ENCODE measurements around the gene SPATA22.
"Not testable (repeated sequence)": the region's sequence is repeated elsewhere in the genome, so short reads cannot be mapped to it uniquely, and the experiment has no call there.

The SPATA22 gene

GRCh38 chr17:3475251-3475685 is 3.6 kb upstream of the SPATA22 start:
- DNase-seq (ENCODE audit: low read depth, low spot score) = no peak
- H3K27ac ChIP-seq = no peak overlapping the region

GRCh38 chr17:3474212-3474611 is 2.6 kb upstream of the SPATA22 start:
- no peak for DNase-seq (ENCODE audit: low read depth, low spot score)
- H3K27ac ChIP-seq = no peak overlapping the region

- no peak overlapping the region for H3K27ac ChIP-seq
- no peak for DNase-seq (ENCODE audit: low read depth, low spot score)
Measured at GRCh38 chr17:3472137-3472536, 518 bp upstream of the SPATA22 start.

- H3K27ac ChIP-seq = no peak overlapping the region
- DNase-seq (ENCODE audit: low read depth, low spot score) = no peak
Measured at GRCh38 chr17:3469529-3469928, 2.1 kb downstream of the SPATA22 start.

GRCh38 chr17:3466355-3466754 is 5.3 kb downstream of the SPATA22 start:
- not testable (repeated sequence) for DNase-seq (ENCODE audit: low read depth, low spot score); H3K27ac ChIP-seq

- H3K27ac ChIP-seq = no peak overlapping the region
- no peak for DNase-seq (ENCODE audit: low read depth, low spot score)
Measured at GRCh38 chr17:3448059-3448665, 23.5 kb downstream of the SPATA22 start.

- DNase-seq (ENCODE audit: low read depth, low spot score) = no peak
- no peak overlapping the region for H3K27ac ChIP-seq
Measured at GRCh38 chr17:3447625-3448024, 24.0 kb downstream of the SPATA22 start.

- no peak for DNase-seq (ENCODE audit: low read depth, low spot score)
- H3K27ac ChIP-seq = no peak overlapping the region
Measured at GRCh38 chr17:3440451-3440850, 31.2 kb downstream of the SPATA22 start.

GRCh38 chr17:3438368-3438767 is 33.3 kb downstream of the SPATA22 start:
- H3K27ac ChIP-seq = no peak overlapping the region
- DNase-seq (ENCODE audit: low read depth, low spot score) = no peak

- H3K27ac ChIP-seq = no peak within 1 kb of the TSS
- DNase-seq (ENCODE audit: low read depth, low spot score) = no peak
Measured at GRCh38 chr17:3433741-3434140, 37.9 kb downstream of the SPATA22 start, which contains the start of gene OR1E2. OR1E2 (minus strand) TSS chr17:3433841; CDS start chr17:3433841, 0 bp downstream.

GRCh38 chr17:3433215-3433614 is 38.4 kb downstream of the SPATA22 start:
- not testable (repeated sequence) for DNase-seq (ENCODE audit: low read depth, low spot score); H3K27ac ChIP-seq

GRCh38 chr17:3418222-3418621 is 53.4 kb downstream of the SPATA22 start:
- DNase-seq (ENCODE audit: low read depth, low spot score) = no peak
- no peak overlapping the region for H3K27ac ChIP-seq

- no peak overlapping the region for H3K27ac ChIP-seq
- DNase-seq (ENCODE audit: low read depth, low spot score) = no peak
Measured at GRCh38 chr17:3415610-3416009, 56.0 kb downstream of the SPATA22 start.

GRCh38 chr17:3412216-3412615 is 59.4 kb downstream of the SPATA22 start:
- DNase-seq (ENCODE audit: low read depth, low spot score); H3K27ac ChIP-seq: not testable (repeated sequence)

GRCh38 chr17:3411070-3411469 is 60.5 kb downstream of the SPATA22 start, which contains the start of gene OR3A3:
OR3A3 (plus strand) TSS chr17:3411370.
- no peak for DNase-seq (ENCODE audit: low read depth, low spot score)
- H3K27ac ChIP-seq = no peak within 1 kb of the TSS

GRCh38 chr17:3403856-3404255 is 67.8 kb downstream of the SPATA22 start:
- H3K27ac ChIP-seq; DNase-seq (ENCODE audit: low read depth, low spot score): not testable (repeated sequence)

- H3K27ac ChIP-seq = no peak overlapping the region
- no peak for DNase-seq (ENCODE audit: low read depth, low spot score)
Measured at GRCh38 chr17:3401786-3402185, 69.8 kb downstream of the SPATA22 start.

- H3K27ac ChIP-seq = no peak overlapping the region
- no peak for DNase-seq (ENCODE audit: low read depth, low spot score)
Measured at GRCh38 chr17:3400055-3400454, 71.6 kb downstream of the SPATA22 start.

GRCh38 chr17:3398310-3398709 is 73.3 kb downstream of the SPATA22 start, which contains the start of gene OR1E1:
OR1E1 (minus strand) TSS chr17:3398410; CDS start chr17:3398410, 0 bp downstream.
- H3K27ac ChIP-seq = no peak within 1 kb of the TSS
- no peak for DNase-seq (ENCODE audit: low read depth, low spot score)

- not testable (repeated sequence) for DNase-seq (ENCODE audit: low read depth, low spot score); H3K27ac ChIP-seq
Measured at GRCh38 chr17:3397801-3398200, 73.8 kb downstream of the SPATA22 start.

All from epithelial cell of prostate (primary cell).